H1 (cell line): ENCODE data around the gene WDR76. TPM values are rescaled to one million over a fixed set of nuclear protein-coding genes. Genes with fewer than 3 reads are reported as not detected.

ENCODE experiments used
- CTCF ChIA-PET: fragments of 300-600 bp; sonication (Branson Sonifier 250); formaldehyde crosslinking; loops from one replicate; lab custom pipeline; 2021; ENCODE audit not compliant: partially characterized antibody; lab: Charles Lee
- POLR2A ChIA-PET: fragments of 300-600 bp; sonication (Branson Sonifier 250); formaldehyde crosslinking; loops from one replicate; lab custom pipeline; 2021; ENCODE audit warnings: inconsistent platforms; ENCODE audit not compliant: partially characterized antibody; lab: Charles Lee
- DNase-seq, 2 experiments: peaks; one replicate each; pipeline versions ENCODE4 v3.0.0 to v3.0.0-alpha.2; 2010 to 2022; ENCODE audit warnings: low spot score in 2 of 2, low read depth in 1 of 2, mixed read lengths in 1 of 2
- FAIRE-seq: peaks from 2 replicates; lab custom pipeline; 2011; peaks lifted over from hg19 to GRCh38; lab: Jason Lieb, UNC
- H2AFZ ChIP-seq: 2 replicates; pipeline ENCODE4 v1.8.1; 2012; ENCODE audit warnings: low read length, inconsistent platforms
- H2AK5ac ChIP-seq: 2 replicates; pipeline ENCODE4 v1.6.1; 2013; ENCODE audit warnings: low read depth, low read length
- H2BK120ac ChIP-seq: replicated peaks from 2 replicates; pipeline ENCODE3; 2013; ENCODE audit warnings: low read depth, low read length, inconsistent platforms
- H2BK12ac ChIP-seq: 2 replicates; pipeline ENCODE4 v1.6.1; 2013; ENCODE audit warnings: low read depth, low read length
- H2BK15ac ChIP-seq: 2 replicates; pipeline ENCODE4 v1.6.1; 2013; ENCODE audit warnings: low read length
- H2BK20ac ChIP-seq: 2 replicates; pipeline ENCODE4 v1.6.1; 2013; ENCODE audit warnings: low read length
- H2BK5ac ChIP-seq: 2 replicates; pipeline ENCODE4 v1.6.1; 2013; ENCODE audit warnings: low read depth, low read length
- H3K14ac ChIP-seq: 2 replicates; pipeline ENCODE4 v1.6.1; 2013; ENCODE audit warnings: inconsistent platforms; ENCODE audit not compliant: insufficient read length
- H3K18ac ChIP-seq: 2 replicates; pipeline ENCODE4 v1.6.1; 2013; ENCODE audit warnings: low read length; ENCODE audit errors: extremely low read depth
- H3K23ac ChIP-seq: 2 replicates; pipeline ENCODE4 v1.6.1; 2013; ENCODE audit warnings: inconsistent platforms; ENCODE audit not compliant: insufficient read length
- H3K23me2 ChIP-seq: 2 replicates; pipeline ENCODE4 v1.6.1; 2013; ENCODE audit warnings: low read depth, low read length
- H3K27ac ChIP-seq: 2 replicates; pipeline ENCODE4 v1.6.1; 2011; ENCODE audit warnings: low read depth, low read length, inconsistent platforms
- H3K27me3 ChIP-seq, 4 experiments: replicated peaks in 1 of 4; 1 replicate in 1 of 4; 2 replicates in 3 of 4; pipeline versions ENCODE4 v1.6.1 to v1.8.1; 2011 to 2013; ENCODE audit warnings: low read length in 3 of 4, mild to moderate bottlenecking in 3 of 4, inconsistent platforms in 2 of 4, mixed read lengths in 2 of 4, moderate library complexity in 1 of 4; ENCODE audit not compliant: control insufficient read depth in 3 of 4, insufficient read depth in 3 of 4; ENCODE audit errors: extremely low read depth in 1 of 4
- H3K36me3 ChIP-seq, 4 experiments: 2 replicates each; pipeline versions ENCODE4 v1.6.1 to v1.8.1; 2011 to 2013; ENCODE audit warnings: mild to moderate bottlenecking in 4 of 4, low read length in 3 of 4, moderate library complexity in 2 of 4, control low read depth in 1 of 4, inconsistent platforms in 1 of 4; ENCODE audit not compliant: insufficient read depth in 4 of 4, control insufficient read depth in 2 of 4
- H3K4ac ChIP-seq: replicated peaks from 2 replicates; pipeline ENCODE3; 2013; ENCODE audit warnings: low read length, low read depth, mixed read lengths, inconsistent platforms; ENCODE audit not compliant: insufficient read length
- H3K4me1 ChIP-seq, 4 experiments: replicated peaks in 1 of 4; 1 replicate in 1 of 4; 2 replicates in 3 of 4; pipeline versions ENCODE4 v1.6.1 to v1.8.1; 2011 to 2013; ENCODE audit warnings: low read length in 3 of 4, inconsistent platforms in 2 of 4, mixed read lengths in 1 of 4; ENCODE audit not compliant: insufficient read depth in 4 of 4, control insufficient read depth in 3 of 4
- H3K4me2 ChIP-seq, 2 experiments: 2 replicates each; pipeline versions ENCODE4 v1.6.1 to v1.8.1; 2011 to 2013; ENCODE audit warnings: low read depth in 2 of 2, low read length in 2 of 2, control low read depth in 1 of 2, inconsistent platforms in 1 of 2, mild to moderate bottlenecking in 1 of 2; ENCODE audit not compliant: insufficient read depth in 1 of 2
- H3K4me3 ChIP-seq, 4 experiments: fragments of 200-600, 300-600 bp in 1 of 4; sonication (generic), shearing (Covaris generic), sonication (Bioruptor Twin) in 1 of 4; 2 replicates each; pipeline versions ENCODE4 v1.5.1 to v1.8.1; 2011 to 2016; ENCODE audit warnings: low read length in 4 of 4, low read depth in 3 of 4, control low read depth in 2 of 4, inconsistent platforms in 2 of 4, mild to moderate bottlenecking in 2 of 4, mixed read lengths in 1 of 4, moderate library complexity in 1 of 4; ENCODE audit not compliant: insufficient read depth in 2 of 4; ENCODE audit errors: extremely low read depth in 1 of 4
- H3K56ac ChIP-seq: replicated peaks from 2 replicates; pipeline ENCODE3; 2013; ENCODE audit warnings: low read depth, mild to moderate bottlenecking, mixed read lengths, low read length, inconsistent platforms; ENCODE audit not compliant: insufficient read length
- H3K79me1 ChIP-seq: 2 replicates; pipeline ENCODE4 v1.6.1; 2013; ENCODE audit warnings: low read depth, low read length, control low read depth
- H3K79me2 ChIP-seq, 2 experiments: 2 replicates each; pipeline versions ENCODE4 v1.6.1 to v1.8.1; 2012 to 2013; ENCODE audit warnings: low read length in 2 of 2, mild to moderate bottlenecking in 2 of 2, inconsistent platforms in 1 of 2; ENCODE audit not compliant: insufficient read depth in 2 of 2, control insufficient read depth in 1 of 2
- H3K9ac ChIP-seq, 4 experiments: replicated peaks in 1 of 4; 1 replicate in 1 of 4; 2 replicates in 3 of 4; pipeline versions ENCODE4 v1.6.1 to v1.8.1; 2011 to 2013; ENCODE audit warnings: low read depth in 3 of 4, low read length in 3 of 4, control low read depth in 2 of 4, mild to moderate bottlenecking in 2 of 4, moderate library complexity in 2 of 4, inconsistent platforms in 1 of 4; ENCODE audit errors: extremely low read depth in 1 of 4
- H3K9me3 ChIP-seq, 2 experiments: 2 replicates each; pipeline versions ENCODE4 v1.6.1 to v1.8.1; 2012 to 2013; ENCODE audit warnings: mild to moderate bottlenecking in 2 of 2, moderate library complexity in 2 of 2, control low read depth in 1 of 2, inconsistent platforms in 1 of 2, low read depth in 1 of 2, low read length in 1 of 2, mixed read lengths in 1 of 2; ENCODE audit not compliant: insufficient read depth in 2 of 2
- H4K20me1 ChIP-seq, 2 experiments: replicated peaks in 1 of 2; 2 replicates each; pipeline versions ENCODE3 to v1.8.1; 2011 to 2013; ENCODE audit warnings: inconsistent platforms in 2 of 2, low read length in 2 of 2, mild to moderate bottlenecking in 1 of 2; ENCODE audit not compliant: insufficient read depth in 2 of 2, control insufficient read depth in 1 of 2
- H4K5ac ChIP-seq: 2 replicates; pipeline ENCODE4 v1.6.1; 2013; ENCODE audit warnings: low read length, low read depth, mixed read lengths, inconsistent platforms; ENCODE audit not compliant: insufficient read length
- H4K8ac ChIP-seq: 2 replicates; pipeline ENCODE4 v1.8.0; 2013; ENCODE audit warnings: mild to moderate bottlenecking, moderate library complexity, low read length, inconsistent platforms; ENCODE audit not compliant: insufficient read depth; ENCODE audit errors: extremely low read depth
- H4K91ac ChIP-seq: replicated peaks from 2 replicates; pipeline ENCODE3; 2013; ENCODE audit warnings: low read length, mixed read lengths, inconsistent platforms; ENCODE audit not compliant: insufficient read length
- CHD1 ChIP-seq: IDR thresholded peaks from 2 replicates; pipeline ENCODE4 v1.6.1; 2012; ENCODE audit warnings: low read depth, low read length, improper control_type of control experiment
- GABPA ChIP-seq: IDR thresholded peaks from 2 replicates; pipeline ENCODE4 v1.6.1; 2011; ENCODE audit warnings: mild to moderate bottlenecking, low read length, moderate library complexity, borderline replicate concordance; ENCODE audit not compliant: insufficient read depth
- HDAC2 ChIP-seq, 2 experiments: fragments of 300-600 bp in 1 of 2; sonication (generic) in 1 of 2; IDR thresholded peaks; 2 replicates each; pipeline ENCODE4 v1.6.1; 2011 to 2012; ENCODE audit warnings: low read depth in 2 of 2, low read length in 2 of 2, mild to moderate bottlenecking in 2 of 2, moderate library complexity in 2 of 2, borderline replicate concordance in 1 of 2, inconsistent platforms in 1 of 2
- JUN ChIP-seq: IDR thresholded peaks from 2 replicates; pipeline ENCODE4 v1.6.1; 2011; ENCODE audit warnings: low read depth, mild to moderate bottlenecking, improper control_type of control experiment, low read length
- WGBS, 2 experiments: shearing (Covaris generic) in 1 of 2; methylation state at CpG; one replicate each; pipeline versions ENCODE4 v1.1.6 to v1.1.7; 2013 to 2015; ENCODE audit warnings: low lambda C conversion rate in 2 of 2, mixed read lengths in 2 of 2, inconsistent platforms in 1 of 2, low coverage in 1 of 2, missing lambda C conversion rate in 1 of 2; ENCODE audit not compliant: insufficient replicate concordance in 2 of 2, insufficient coverage in 1 of 2, insufficient read length in 1 of 2; ENCODE audit errors: extremely low coverage in 1 of 2, missing lambda C conversion rate in 1 of 2; 5-methylcytosine and 5-hydroxymethylcytosine counted together
- polyA plus RNA-seq, 7 experiments: library from polyadenylated mRNA; depleted of rRNA in 3 of 7; stranded (reverse) in 5 of 7; unstranded in 2 of 7; fragments of >200 nt in 5 of 7; fragments of 200-250 nt in 2 of 7; gene quantifications; 1 replicate in 5 of 7; 2 replicates in 1 of 7; 4 replicates in 1 of 7; pipeline versions ENCODE4 v1.2.1 to v1.2.3, GENCODE V29; 2011 to 2013; ENCODE audit warnings: missing spikeins in 2 of 7, mixed read lengths in 2 of 7
- total RNA-seq: library from RNA; stranded (reverse); fragmentation: NEBNext Ultra II Directional; extraction: Animal tissue kit (Norgen Biotek cat#: 25700); gene quantifications from 2 replicates; pipeline ENCODE4 v1.2.1, GENCODE V29; 2021
- TF ChIP-seq, protein P1 (sequence below): IDR thresholded peaks from 2 replicates; pipeline ENCODE4 v1.6.1; 2011; ENCODE audit warnings: low read length, improper control_type of control experiment
- TF ChIP-seq, protein P2 (sequence below): IDR thresholded peaks from 2 replicates; pipeline ENCODE4 v1.6.1; 2012; ENCODE audit warnings: inconsistent platforms
- TF ChIP-seq, protein P3 (sequence below), 3 experiments: IDR thresholded peaks; 1 replicate in 2 of 3; 2 replicates in 1 of 3; pipeline versions ENCODE4 v1.5.1 to v1.6.1; 2011; ENCODE audit warnings: low read length in 3 of 3, mild to moderate bottlenecking in 3 of 3, inconsistent platforms in 2 of 3, low read depth in 1 of 3, moderate library complexity in 1 of 3; ENCODE audit not compliant: insufficient read depth in 1 of 3; ENCODE audit errors: control extremely low read depth in 1 of 3

Gene WDR76
- total and polyA plus RNA-seq, 2 of the 8 experiments (the other 6 are each of a cell fraction or from before 2014, with no cell fraction given), result 4.1 to 18.9 TPM

- FAIRE-seq, result no peak
- WGBS, 2 experiments, result 91% methylated on average over 5 of the region's 5 CpGs; no CpG with 5 or more reads in 1 of the 2 experiments
Measured at GRCh38 chr15:43895586-43895985, 68.8 kb downstream of the WDR76 start.

More at GRCh38 chr15:43895586-43895985, 68.8 kb downstream of the WDR76 start:
- Histone ChIP-seq H3K56ac (no peak overlapping the region), H3K23me2 (no peaks in the 10 kb centered on the region), H4K8ac (no peak overlapping the region), H2BK12ac (no peak overlapping the region), H2BK15ac (no peak overlapping the region), H3K27ac (no peak overlapping the region), H2BK120ac (no peak overlapping the region), H4K20me1 (peaks cover 0 to 2% of the 10 kb centered on the region in 2 experiments), H4K5ac (no peak overlapping the region), H3K4ac (no peak overlapping the region), H3K36me3 (0 out of 8 replicates have a peak, but pooled peaks cover 0 to 2% (median 0%) of the 10 kb centered on the region in 4 experiments), H3K14ac (no peak overlapping the region), H4K91ac (no peak overlapping the region), H3K4me1 (peaks cover 0 to 2% (median 0%) of the 10 kb centered on the region in 4 experiments; a peak in 1 of 7 replicates), H3K9ac (no peak overlapping the region), H3K9me3 (no peaks in the 10 kb centered on the region), H2AFZ (no peak overlapping the region), H3K4me3 (no peak overlapping the region), H2BK5ac (no peak overlapping the region), H3K27me3 (no peaks in the 10 kb centered on the region), H3K79me1 (no peaks in the 10 kb centered on the region), H3K4me2 (no peak overlapping the region), H3K18ac (no peak overlapping the region), H2AK5ac (no peak overlapping the region), H3K23ac (no peak overlapping the region), H2BK20ac (no peak overlapping the region), H3K79me2 (no peaks in the 10 kb centered on the region)
- TF ChIP-seq, protein P1, sequence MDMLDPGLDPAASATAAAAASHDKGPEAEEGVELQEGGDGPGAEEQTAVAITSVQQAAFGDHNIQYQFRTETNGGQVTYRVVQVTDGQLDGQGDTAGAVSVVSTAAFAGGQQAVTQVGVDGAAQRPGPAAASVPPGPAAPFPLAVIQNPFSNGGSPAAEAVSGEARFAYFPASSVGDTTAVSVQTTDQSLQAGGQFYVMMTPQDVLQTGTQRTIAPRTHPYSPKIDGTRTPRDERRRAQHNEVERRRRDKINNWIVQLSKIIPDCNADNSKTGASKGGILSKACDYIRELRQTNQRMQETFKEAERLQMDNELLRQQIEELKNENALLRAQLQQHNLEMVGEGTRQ, result no peak
- TF ChIP-seq, protein P2, sequence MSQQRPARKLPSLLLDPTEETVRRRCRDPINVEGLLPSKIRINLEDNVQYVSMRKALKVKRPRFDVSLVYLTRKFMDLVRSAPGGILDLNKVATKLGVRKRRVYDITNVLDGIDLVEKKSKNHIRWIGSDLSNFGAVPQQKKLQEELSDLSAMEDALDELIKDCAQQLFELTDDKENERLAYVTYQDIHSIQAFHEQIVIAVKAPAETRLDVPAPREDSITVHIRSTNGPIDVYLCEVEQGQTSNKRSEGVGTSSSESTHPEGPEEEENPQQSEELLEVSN, result peak; percentile 55; the same call in 1 of the 2 replicates
- TF ChIP-seq JUN (no peak), GABPA (no peak), HDAC2 (IDR thresholded peaks at IDR 0.05; ENCODE audit: borderline replicate concordance in 1 of 2, low read depth in 2 of 2, low read length in 2 of 2) (no peak), CHD1 (no peak)
- TF ChIP-seq, protein P3, sequence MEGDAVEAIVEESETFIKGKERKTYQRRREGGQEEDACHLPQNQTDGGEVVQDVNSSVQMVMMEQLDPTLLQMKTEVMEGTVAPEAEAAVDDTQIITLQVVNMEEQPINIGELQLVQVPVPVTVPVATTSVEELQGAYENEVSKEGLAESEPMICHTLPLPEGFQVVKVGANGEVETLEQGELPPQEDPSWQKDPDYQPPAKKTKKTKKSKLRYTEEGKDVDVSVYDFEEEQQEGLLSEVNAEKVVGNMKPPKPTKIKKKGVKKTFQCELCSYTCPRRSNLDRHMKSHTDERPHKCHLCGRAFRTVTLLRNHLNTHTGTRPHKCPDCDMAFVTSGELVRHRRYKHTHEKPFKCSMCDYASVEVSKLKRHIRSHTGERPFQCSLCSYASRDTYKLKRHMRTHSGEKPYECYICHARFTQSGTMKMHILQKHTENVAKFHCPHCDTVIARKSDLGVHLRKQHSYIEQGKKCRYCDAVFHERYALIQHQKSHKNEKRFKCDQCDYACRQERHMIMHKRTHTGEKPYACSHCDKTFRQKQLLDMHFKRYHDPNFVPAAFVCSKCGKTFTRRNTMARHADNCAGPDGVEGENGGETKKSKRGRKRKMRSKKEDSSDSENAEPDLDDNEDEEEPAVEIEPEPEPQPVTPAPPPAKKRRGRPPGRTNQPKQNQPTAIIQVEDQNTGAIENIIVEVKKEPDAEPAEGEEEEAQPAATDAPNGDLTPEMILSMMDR (IDR thresholded peaks at IDR 0.05; ENCODE audit: control extremely low read depth in 1 of 3, insufficient read depth in 1 of 3, low read depth in 1 of 3, low read length in 3 of 3), result no peak
- POLR2A ChIA-PET, result no interaction called here
- no peak for DNase-seq
- CTCF ChIA-PET, result interaction anchor here (1.4 to 3.2 kb wide), 2 partner anchors 8 to 13 kb away, joined by 6 to 20 read pairs; no protein-coding TSS in a partner anchor
